Hematopoietic multipotent progenitor cell treated with erythropoietin and hydrocortisone succinate and interleukin-3 and kit ligand, for 8 days (in vitro differentiated cells): Measurements from ENCODE around the gene PPFIBP1.
"Not testable (repeated sequence)": the region's sequence is repeated elsewhere in the genome, so short reads cannot be mapped to it uniquely, and the experiment has no call there.

ENCODE experiments used
- DNase-seq: peaks from one replicate; pipeline ENCODE4 v3.0.0-alpha.2; 2015

Gene PPFIBP1

DNA sequence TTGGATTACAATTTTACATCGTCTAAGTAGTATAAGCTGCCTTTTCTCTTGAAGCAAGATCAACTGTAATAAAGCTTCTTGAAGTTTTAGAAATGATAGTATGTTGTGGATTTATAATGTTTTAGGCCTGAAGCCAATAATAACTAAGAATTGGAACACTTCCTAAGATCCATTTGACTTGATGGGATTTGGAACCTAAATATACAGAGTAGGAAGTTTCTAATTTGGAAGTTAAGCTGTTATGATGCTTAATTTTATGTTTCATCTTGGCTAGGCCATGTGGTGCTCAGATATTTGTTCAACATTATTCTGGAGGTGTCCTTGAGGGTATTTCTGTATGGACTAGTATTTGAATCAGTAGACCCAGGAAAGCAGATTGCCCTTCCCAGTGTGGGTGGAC lies 74.9 kb downstream of the PPFIBP1 start:
- DNase-seq = not testable (repeated sequence)

GRCh38 chr12:27601056-27601828 lies 77.2 kb downstream of the PPFIBP1 start:
- DNase-seq = not testable (repeated sequence)

DNA sequence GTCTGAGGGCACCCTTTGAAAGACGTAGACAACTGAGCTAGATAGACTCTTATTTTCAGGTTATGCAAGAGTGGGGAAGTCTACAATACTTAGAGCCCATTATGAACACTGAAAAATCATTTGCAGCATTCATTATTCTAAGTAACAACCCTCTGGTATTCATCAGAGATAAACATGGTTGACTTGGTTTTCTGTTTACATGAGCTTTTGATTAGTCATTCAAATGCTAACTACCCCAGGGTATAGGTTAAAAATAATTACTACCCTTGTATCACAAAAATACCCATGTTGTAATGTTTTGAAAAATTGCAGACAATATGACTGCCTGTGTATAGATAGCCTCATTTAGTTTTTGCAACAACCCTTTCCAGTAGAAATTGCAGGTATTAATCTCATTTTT lies 78.5 kb downstream of the PPFIBP1 start:
- no peak for DNase-seq

GRCh38 chr12:27604431-27604830 lies 80.4 kb downstream of the PPFIBP1 start:
- DNase-seq = no peak

DNA sequence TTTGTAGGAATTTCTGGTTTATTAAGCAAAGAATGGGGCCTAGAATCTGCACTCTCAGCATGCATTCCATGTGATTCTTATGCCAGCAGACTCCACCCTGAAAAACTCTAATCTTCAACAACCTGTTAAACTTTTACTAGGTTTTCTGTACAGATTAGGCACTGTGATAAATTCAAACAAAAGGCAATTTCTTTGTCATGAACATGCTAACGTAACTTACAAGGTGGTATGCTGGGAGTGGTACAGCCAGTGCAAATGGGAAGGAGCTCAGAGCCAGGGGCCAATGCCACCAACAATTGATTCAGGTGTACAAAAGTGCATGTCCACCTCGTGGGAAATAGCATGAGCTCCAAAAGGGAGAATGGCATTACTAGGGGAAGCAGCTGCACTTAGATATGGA lies 83.0 kb downstream of the PPFIBP1 start:
- DNase-seq = no peak

GRCh38 chr12:27607591-27607990 lies 83.6 kb downstream of the PPFIBP1 start:
- DNase-seq = no peak

GRCh38 chr12:27608890-27609289 lies 84.9 kb downstream of the PPFIBP1 start:
- no peak for DNase-seq

DNA sequence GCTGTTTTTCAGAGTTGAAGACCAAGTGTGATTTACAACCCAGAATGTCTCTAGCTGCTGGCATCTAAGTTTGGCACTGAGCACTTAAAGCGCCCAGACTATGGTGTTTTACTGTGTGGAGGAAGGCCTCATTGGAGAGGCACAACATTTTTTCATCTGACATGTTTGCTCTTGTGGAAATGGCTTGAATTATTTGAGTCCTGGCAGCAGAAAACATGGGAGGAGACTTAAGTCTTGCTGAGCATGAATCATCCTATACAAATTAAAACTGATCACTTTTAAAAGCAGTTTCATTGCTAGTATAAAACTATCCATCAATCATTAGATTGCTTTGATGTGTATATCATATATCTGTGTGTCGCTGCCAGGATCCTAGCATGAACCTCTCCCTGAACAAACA lies 86.4 kb downstream of the PPFIBP1 start:
- DNase-seq = no peak

GRCh38 chr12:27614386-27614785 lies 90.4 kb downstream of the PPFIBP1 start:
- no peak for DNase-seq

GRCh38 chr12:27614866-27615265 lies 90.9 kb downstream of the PPFIBP1 start:
- no peak for DNase-seq

DNA sequence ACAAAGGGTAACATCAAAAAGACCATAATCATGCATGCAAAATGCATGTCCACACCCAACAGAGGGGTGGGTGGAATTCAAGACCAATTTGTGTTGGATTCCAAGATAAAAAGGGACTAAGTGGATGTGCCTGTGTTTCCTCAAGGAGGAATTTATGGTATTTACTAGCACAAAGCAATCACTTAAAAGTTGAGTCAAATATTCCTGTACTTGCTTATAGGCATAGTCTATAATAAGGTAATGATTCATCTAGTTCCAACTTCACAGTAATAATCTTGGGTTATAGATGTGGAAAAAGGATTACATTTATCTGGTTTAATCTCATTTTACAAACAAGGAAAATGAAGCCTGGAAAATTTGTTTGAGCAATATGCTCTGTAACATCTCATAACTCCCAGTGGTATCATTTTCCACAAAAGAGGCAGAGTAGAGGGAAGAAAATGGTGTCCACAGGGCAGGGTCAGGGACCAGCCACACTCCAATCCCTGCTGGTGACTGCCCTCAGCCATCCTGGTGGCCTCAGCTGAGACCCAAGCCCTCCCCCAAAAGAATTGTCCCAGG lies 91.4 kb downstream of the PPFIBP1 start:
- DNase-seq = no peak

GRCh38 chr12:27616356-27617142 lies 92.5 kb downstream of the PPFIBP1 start:
- DNase-seq = no peak

- DNase-seq = no peak
These were observed 94.8 kb downstream of the PPFIBP1 start for GRCh38 chr12:27618836-27619235.

DNA sequence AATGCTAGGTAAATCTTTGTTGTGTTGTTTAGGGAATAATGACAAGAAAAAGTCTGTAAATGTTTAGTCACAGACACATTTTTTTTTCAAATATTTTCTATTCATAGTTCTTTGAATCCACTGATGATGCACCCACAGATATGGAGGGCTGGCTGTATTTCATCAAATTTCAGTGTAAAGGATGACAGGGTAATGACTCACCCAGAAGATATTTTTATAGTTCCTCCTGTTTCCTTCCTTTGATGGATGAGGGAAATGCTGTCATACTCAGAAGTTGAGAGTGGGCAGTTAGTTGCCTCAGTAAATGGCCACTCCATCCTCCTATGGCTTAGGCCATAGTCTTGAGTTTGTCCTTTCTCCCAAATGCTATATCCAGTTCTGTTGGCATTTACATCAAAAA lies 95.3 kb downstream of the PPFIBP1 start:
- DNase-seq = no peak

DNA sequence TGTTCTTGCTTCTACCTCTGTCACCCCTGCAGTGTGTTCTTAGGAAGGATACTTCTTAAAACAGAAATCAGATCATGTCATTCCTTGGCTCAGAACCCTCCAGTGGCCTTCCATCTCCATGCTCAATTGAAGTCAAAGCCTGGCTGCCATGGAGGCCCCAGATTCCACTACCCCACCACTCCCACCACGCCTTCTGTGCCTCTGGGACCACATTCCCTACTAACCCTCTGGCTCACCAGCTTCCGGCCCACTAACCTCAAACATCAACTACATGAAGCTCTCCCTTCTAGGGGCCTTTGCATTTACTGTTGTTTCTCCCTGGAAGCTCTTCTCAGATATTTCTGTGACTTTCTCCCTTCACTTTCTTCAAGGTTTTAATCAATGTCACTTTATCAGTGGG lies 96.1 kb downstream of the PPFIBP1 start:
- DNase-seq = no peak

DNA sequence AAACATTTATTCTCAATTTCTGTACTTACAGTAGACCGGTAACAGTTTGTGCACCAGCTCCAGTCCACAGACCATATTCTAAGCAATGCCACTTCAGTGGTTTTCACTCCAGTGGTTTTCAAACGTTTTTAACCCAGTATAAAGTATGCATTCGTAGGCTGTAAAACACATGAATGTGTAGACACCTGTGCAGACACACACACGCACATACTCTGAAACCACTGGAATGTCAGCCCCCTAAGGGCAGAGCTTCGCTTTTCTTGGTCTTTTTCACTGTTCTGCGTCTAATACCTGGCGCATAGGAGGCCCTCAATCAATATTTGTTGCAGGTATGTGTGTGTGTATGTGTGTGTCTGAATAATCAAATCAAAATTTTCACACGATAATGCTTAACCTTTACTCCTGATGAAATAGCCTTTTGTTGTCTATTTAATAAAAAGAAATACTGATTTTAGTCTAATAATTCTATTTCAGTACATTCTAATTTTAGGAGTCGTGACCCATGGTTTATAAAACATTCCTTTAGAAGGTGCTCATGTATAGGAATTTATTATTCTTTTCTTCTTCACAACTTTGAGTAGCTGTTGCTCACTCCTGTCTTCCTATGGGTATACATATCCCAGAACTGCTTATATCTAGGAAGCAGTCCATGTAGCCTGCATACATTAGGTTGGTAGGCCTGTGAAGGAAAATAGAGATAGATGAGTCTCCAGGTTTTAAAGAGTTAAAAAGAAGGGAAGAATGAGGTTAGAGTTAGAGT lies 98.6 kb downstream of the PPFIBP1 start:
- no peak for DNase-seq

DNA sequence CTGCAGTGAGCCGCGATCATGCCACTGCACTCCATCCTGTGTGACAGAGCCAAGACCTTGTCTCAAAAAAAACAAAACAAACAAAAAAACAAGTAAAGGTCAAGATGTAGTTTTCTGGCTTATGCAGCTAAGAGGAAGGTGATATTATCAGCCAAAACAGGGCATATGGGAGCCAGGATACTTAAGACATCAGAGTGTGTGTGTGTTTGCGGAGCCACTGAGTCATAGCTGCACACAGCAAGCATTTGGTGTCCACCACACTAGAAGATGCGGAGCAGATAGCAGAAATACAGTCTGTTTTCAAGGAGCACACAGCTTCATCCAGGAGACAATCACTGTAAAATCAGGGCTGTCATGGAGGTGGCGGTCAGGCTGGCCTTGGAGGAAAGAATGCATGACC lies 99.6 kb downstream of the PPFIBP1 start:
- DNase-seq = no peak

GRCh38 chr12:27624586-27624985 lies 100.6 kb downstream of the PPFIBP1 start:
- no peak for DNase-seq

DNA sequence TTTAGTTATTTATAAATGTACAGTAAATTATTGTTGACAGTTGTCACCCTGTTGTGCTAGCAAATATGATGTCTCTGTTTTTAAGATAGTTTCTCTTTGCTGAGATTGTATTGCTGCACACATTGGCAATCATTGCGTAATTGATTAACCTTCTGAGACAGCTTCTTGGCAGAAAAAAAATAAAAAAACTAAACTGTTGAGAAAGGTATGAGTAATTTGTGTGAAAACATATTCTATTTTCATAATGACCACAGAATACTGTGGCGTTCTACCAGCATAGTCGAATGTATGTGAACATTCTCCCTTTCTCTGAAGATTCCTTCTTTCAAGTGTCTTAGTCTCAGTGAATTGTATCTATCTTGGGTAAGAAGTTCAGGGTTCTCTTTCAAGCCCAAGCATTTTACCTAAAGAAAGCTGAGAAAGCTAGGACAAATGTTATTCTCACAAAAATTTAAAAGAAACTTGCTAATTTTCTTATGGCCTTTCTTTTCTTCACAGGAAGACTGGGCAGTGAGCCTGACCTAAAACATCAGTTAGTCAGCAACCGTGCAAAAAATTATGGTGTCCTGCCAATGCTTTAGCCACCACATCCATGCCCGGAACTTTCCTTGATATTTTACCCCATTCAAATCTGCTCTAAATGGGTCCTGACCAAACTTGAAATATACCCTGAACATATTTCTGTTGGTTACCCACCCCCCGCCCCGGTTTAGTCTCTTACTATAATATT lies 103.3 kb downstream of the PPFIBP1 start:
- no peak for DNase-seq

DNA sequence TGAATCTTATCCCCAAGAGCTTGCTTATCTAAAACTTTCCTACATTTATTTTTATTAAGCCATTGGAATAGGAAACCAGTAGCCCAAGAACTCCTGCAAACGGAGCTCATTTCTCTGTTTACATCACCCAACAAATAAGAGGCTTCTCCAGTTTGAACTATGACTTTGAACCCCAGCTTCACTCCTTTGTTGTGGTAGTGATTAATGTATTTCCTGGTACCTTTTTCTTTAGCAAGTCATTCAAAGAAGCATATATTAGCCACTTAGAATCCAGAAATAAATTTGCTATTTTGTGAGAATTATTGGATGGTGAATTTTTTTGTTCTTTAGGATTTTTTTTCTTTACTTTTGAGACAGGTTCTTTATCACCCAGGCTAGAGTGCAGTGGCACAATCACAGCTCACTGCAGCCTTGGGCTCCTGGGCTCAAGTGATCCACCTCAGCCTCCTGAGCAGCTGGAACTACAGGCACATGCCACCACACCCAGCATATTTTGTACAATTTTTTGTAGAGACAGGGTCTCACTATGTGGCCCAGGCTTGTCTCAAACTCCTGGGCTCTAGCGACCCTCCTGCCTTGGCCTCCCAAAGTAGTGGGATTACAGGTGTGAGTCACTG lies 104.0 kb downstream of the PPFIBP1 start:
- DNase-seq = not testable (repeated sequence)

- DNase-seq = not testable (repeated sequence)
These were observed 106.2 kb downstream of the PPFIBP1 start for GRCh38 chr12:27630219-27630618.

DNA sequence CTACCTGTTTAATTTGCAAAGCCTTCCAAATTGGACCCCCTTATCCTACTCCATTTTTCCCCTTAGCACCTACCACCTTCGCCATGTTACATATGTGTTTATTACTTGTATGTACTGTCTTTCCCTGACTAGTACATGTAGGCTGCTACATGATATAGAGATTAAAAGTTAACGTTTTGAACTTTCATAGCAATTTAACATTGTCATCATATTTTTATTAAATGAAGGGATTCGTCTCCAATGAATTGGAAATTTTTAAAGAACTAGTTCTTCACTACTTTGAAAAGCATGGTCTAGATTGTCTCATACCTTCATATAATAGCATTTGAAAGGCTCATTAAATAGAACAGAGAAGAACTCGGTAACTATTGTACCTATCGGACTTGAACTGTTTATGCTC lies 107.4 kb downstream of the PPFIBP1 start:
- DNase-seq = no peak
